ENCODE results near the gene SLC46A3.

The SLC46A3 gene

DNA sequence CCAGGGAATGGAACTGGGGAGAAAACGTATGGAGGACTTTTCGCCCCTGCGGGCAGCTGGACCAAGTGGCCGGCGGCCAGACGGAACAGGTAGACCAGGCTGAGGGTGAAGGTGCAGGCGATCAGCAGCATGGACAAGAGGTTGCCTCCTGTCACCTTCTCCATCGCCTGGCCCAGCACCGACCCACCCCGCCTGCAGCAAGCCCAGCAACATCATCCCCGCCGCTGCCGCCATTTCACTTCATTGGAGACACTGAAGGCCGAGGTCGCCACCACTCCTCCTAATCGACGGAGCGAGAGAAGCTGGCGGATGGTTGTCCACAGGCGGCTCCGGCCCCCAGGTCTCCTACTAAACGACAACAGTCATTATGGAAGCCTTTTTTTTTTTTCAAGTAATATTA is 5.0 kb upstream of the SLC46A3 start:
- Histone ChIP-seq H3K4me1 (ENCODE audit: low read length) (peaks cover 39% of the 10 kb centered on the region), H3K27ac (ENCODE audit: low read length) (no peak overlapping the region), H3K79me2 (ENCODE audit: low read length) (no peaks in the 10 kb centered on the region), H2AFZ (ENCODE audit: low read depth, low read length) (no peak overlapping the region), H3K27me3 (ENCODE audit: low read depth, low read length) (no peaks in the 10 kb centered on the region), H3K36me3 (replicated peaks; ENCODE audit: low read depth, low read length) (no peaks in the 10 kb centered on the region), H3K9ac (ENCODE audit: low read length) (no peak overlapping the region), H3K9me3 (ENCODE audit: insufficient read depth, low read length) (no peaks in the 10 kb centered on the region), H3K4me2 (ENCODE audit: low read length) (no peak overlapping the region), H3K4me3 (ENCODE audit: low read length) (no peak overlapping the region), H4K20me1 (ENCODE audit: insufficient read depth, low read length) (no peaks in the 10 kb centered on the region)
- TF ChIP-seq, protein P1, sequence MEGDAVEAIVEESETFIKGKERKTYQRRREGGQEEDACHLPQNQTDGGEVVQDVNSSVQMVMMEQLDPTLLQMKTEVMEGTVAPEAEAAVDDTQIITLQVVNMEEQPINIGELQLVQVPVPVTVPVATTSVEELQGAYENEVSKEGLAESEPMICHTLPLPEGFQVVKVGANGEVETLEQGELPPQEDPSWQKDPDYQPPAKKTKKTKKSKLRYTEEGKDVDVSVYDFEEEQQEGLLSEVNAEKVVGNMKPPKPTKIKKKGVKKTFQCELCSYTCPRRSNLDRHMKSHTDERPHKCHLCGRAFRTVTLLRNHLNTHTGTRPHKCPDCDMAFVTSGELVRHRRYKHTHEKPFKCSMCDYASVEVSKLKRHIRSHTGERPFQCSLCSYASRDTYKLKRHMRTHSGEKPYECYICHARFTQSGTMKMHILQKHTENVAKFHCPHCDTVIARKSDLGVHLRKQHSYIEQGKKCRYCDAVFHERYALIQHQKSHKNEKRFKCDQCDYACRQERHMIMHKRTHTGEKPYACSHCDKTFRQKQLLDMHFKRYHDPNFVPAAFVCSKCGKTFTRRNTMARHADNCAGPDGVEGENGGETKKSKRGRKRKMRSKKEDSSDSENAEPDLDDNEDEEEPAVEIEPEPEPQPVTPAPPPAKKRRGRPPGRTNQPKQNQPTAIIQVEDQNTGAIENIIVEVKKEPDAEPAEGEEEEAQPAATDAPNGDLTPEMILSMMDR (IDR thresholded peaks at IDR 0.05; ENCODE audit: low read depth, low read length), result no peak
- TF ChIP-seq EZH2phosphoT487 (IDR thresholded peaks at IDR 0.05; ENCODE audit: low read depth), result no peak

DNA sequence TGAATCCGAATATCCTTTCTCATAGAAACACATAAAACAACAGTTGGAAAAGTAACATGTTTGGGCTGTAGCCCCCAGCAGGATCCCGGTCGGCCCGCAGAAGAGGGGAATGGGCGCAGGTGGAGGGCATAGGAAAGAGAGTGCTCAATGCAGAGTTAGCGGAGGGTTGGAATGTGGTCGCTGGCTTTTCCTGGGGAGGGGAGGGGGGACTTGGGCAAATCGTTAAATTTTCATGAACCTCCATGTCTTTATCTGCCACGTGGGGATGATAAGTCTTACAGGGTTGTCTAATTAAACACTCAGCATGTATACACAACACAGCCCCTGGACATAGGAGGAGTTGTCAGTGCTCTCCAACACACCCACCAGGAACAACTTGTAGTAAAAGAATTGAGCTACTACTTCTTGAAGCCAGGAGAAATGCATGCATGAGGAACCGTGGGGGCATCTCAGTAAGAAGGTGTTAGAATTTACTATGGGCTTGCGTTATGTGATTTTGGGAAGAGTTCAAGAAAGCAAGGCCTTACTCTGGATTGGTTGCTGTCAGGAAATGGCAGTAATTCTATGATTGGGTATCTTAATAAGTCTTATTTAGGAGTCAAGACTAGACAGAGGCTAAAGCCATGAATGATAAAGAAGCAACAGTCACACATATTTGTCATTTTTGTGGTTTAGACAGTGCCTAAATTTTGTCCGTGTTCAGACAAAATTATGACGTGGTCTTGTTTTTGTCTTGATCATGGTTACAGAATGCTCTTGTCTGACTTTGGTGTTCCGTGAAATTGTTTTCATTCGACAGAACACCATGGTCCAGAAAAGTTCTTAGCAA is 671 bp upstream of the SLC46A3 start:
- Histone ChIP-seq H3K4me2 (ENCODE audit: low read length) (peak overlapping the region; percentile 81), H3K4me1 (ENCODE audit: low read length) (peaks cover 18% of the 10 kb centered on the region), H3K9ac (ENCODE audit: low read length) (peak overlapping the region; percentile 66), H2AFZ (ENCODE audit: low read depth, low read length) (peak overlapping the region; percentile 90), H3K36me3 (replicated peaks; ENCODE audit: low read depth, low read length) (peaks cover 4% of the 10 kb centered on the region), H3K9me3 (ENCODE audit: insufficient read depth, low read length) (no peaks in the 10 kb centered on the region), H3K4me3 (ENCODE audit: low read length) (peak overlapping the region; percentile 89), H4K20me1 (ENCODE audit: insufficient read depth, low read length) (no peaks in the 10 kb centered on the region), H3K27me3 (ENCODE audit: low read depth, low read length) (no peaks in the 10 kb centered on the region), H3K27ac (ENCODE audit: low read length) (no peak overlapping the region), H3K79me2 (ENCODE audit: low read length) (no peaks in the 10 kb centered on the region)
- TF ChIP-seq, protein P1 (IDR thresholded peaks at IDR 0.05; ENCODE audit: low read depth, low read length), result no peak
- no peak for TF ChIP-seq EZH2phosphoT487 (IDR thresholded peaks at IDR 0.05; ENCODE audit: low read depth)

DNA sequence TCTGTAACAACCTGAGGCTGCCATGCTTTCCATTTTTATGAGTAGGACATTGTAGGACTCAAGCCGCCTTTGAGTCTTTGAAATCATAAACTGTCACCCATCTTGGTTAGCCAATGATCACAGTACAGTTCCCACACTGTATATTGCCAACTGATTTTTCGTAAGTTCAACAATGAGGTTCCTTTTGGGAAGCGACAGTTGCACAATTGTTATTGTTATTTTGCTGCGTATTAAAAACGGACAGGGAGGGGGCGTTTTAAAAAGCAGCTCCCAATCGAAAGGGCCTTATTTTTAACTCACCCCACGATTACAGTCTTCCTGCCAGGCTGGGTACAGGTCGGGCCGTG is 601 bp downstream of the SLC46A3 start:
- Histone ChIP-seq H3K4me2 (ENCODE audit: low read length) (peak overlapping the region; percentile 81), H3K4me3 (ENCODE audit: low read length) (peak overlapping the region; percentile 89), H3K4me1 (ENCODE audit: low read length) (peaks cover 15% of the 10 kb centered on the region), H4K20me1 (ENCODE audit: insufficient read depth, low read length) (no peaks in the 10 kb centered on the region), H3K79me2 (ENCODE audit: low read length) (no peaks in the 10 kb centered on the region), H3K9me3 (ENCODE audit: insufficient read depth, low read length) (no peaks in the 10 kb centered on the region), H3K36me3 (replicated peaks; ENCODE audit: low read depth, low read length) (peaks cover 4% of the 10 kb centered on the region), H2AFZ (ENCODE audit: low read depth, low read length) (peak overlapping the region; percentile 69), H3K27ac (ENCODE audit: low read length) (no peak overlapping the region), H3K27me3 (ENCODE audit: low read depth, low read length) (no peaks in the 10 kb centered on the region), H3K9ac (ENCODE audit: low read length) (peak overlapping the region; percentile 80)
- TF ChIP-seq, protein P1 (IDR thresholded peaks at IDR 0.05; ENCODE audit: low read depth, low read length), result no peak
- no peak for TF ChIP-seq EZH2phosphoT487 (IDR thresholded peaks at IDR 0.05; ENCODE audit: low read depth)

DNA sequence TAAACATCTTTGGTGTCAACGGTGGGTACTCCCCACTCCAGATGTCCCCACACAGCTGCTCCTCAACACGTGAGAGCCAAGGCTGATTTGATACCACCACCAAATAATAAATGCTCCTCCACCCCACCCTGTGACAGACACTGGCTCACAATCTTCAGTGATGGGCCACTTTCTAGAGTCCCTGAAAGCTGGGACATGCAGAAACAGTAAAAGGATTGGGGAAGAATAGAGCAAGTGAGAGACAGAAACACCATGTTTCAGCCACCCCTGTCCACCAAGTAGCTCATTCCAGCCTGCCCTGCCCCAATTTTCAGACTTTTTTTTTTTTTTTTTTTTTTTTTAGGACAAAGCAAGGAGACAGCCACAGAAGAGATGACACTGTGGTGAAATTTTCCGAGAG is 1.6 kb downstream of the SLC46A3 start:
- Histone ChIP-seq H3K4me3 (ENCODE audit: low read length) (no peak overlapping the region), H3K36me3 (replicated peaks; ENCODE audit: low read depth, low read length) (peaks cover 4% of the 10 kb centered on the region), H2AFZ (ENCODE audit: low read depth, low read length) (no peak overlapping the region), H3K4me1 (ENCODE audit: low read length) (peaks cover 15% of the 10 kb centered on the region), H3K9me3 (ENCODE audit: insufficient read depth, low read length) (no peaks in the 10 kb centered on the region), H3K4me2 (ENCODE audit: low read length) (no peak overlapping the region), H3K9ac (ENCODE audit: low read length) (no peak overlapping the region), H4K20me1 (ENCODE audit: insufficient read depth, low read length) (no peaks in the 10 kb centered on the region), H3K27me3 (ENCODE audit: low read depth, low read length) (no peaks in the 10 kb centered on the region), H3K79me2 (ENCODE audit: low read length) (no peaks in the 10 kb centered on the region), H3K27ac (ENCODE audit: low read length) (no peak overlapping the region)
- TF ChIP-seq EZH2phosphoT487 (IDR thresholded peaks at IDR 0.05; ENCODE audit: low read depth), result no peak
- TF ChIP-seq, protein P1 (IDR thresholded peaks at IDR 0.05; ENCODE audit: low read depth, low read length), result no peak
